Chondrocyte (in vitro differentiated cells): ENCODE data around the gene SLC9A7. TPM values are rescaled to one million over a fixed set of nuclear protein-coding genes. Genes with fewer than 3 reads are reported as not detected.
"Not testable (repeated sequence)": the region's sequence is repeated elsewhere in the genome, so short reads cannot be mapped to it uniquely, and the experiment has no call there.

Source experiments
- DNase-seq: peaks from one replicate; pipeline ENCODE4 v3.0.0; 2021; ENCODE audit warnings: mixed read lengths, low spot score
- H3K27ac Mint-ChIP-seq: one replicate; pipeline ENCODE4 v1.8.0; 2021; ENCODE audit warnings: mild to moderate bottlenecking, moderate library complexity, mixed read lengths; ENCODE audit not compliant: unreplicated experiment
- H3K27me3 Mint-ChIP-seq: 2 replicates; pipeline ENCODE4 v1.8.0; 2021; ENCODE audit warnings: low read depth, mixed read lengths
- H3K36me3 Mint-ChIP-seq: 2 replicates; pipeline ENCODE4 v1.8.0; 2021; ENCODE audit warnings: low read depth, mixed read lengths
- H3K4me1 Mint-ChIP-seq: 2 replicates; pipeline ENCODE4 v1.8.0; 2021; ENCODE audit warnings: low read depth, mild to moderate bottlenecking, mixed read lengths
- H3K4me3 Mint-ChIP-seq: one replicate; pipeline ENCODE4 v1.8.0; 2021; ENCODE audit warnings: mild to moderate bottlenecking, moderate library complexity, mixed read lengths; ENCODE audit not compliant: unreplicated experiment
- H3K9me3 Mint-ChIP-seq: 2 replicates; pipeline ENCODE4 v1.8.0; 2021; ENCODE audit warnings: low read depth, mixed read lengths
- total RNA-seq: library from RNA; stranded (reverse); gene quantifications from 3 replicates; pipeline ENCODE4 v1.2.1, GENCODE V29; 2021
- TF ChIP-seq, protein P1 (sequence below): fragments of 200-600 bp; sonication (generic); IDR thresholded peaks from 2 replicates; pipeline ENCODE4 v1.5.0; 2021; ENCODE audit warnings: antibody characterized with exemption, mild to moderate bottlenecking, moderate library complexity

SLC9A7 gene
- total RNA-seq, 1 donor from 2014 or later = 6.1 TPM

GRCh38 chrX:46727441-46727840 is 31.5 kb downstream of the SLC9A7 start:
- H3K27ac Mint-ChIP-seq = no peak overlapping the region
- no peaks in the 10 kb centered on the region for H3K36me3 Mint-ChIP-seq
- no peaks in the 10 kb centered on the region for H3K9me3 Mint-ChIP-seq
- H3K4me3 Mint-ChIP-seq = no peak overlapping the region
- no peaks in the 10 kb centered on the region for H3K4me1 Mint-ChIP-seq
- H3K27me3 Mint-ChIP-seq = no peaks in the 10 kb centered on the region
- DNase-seq = no peak
- TF ChIP-seq, protein P1, sequence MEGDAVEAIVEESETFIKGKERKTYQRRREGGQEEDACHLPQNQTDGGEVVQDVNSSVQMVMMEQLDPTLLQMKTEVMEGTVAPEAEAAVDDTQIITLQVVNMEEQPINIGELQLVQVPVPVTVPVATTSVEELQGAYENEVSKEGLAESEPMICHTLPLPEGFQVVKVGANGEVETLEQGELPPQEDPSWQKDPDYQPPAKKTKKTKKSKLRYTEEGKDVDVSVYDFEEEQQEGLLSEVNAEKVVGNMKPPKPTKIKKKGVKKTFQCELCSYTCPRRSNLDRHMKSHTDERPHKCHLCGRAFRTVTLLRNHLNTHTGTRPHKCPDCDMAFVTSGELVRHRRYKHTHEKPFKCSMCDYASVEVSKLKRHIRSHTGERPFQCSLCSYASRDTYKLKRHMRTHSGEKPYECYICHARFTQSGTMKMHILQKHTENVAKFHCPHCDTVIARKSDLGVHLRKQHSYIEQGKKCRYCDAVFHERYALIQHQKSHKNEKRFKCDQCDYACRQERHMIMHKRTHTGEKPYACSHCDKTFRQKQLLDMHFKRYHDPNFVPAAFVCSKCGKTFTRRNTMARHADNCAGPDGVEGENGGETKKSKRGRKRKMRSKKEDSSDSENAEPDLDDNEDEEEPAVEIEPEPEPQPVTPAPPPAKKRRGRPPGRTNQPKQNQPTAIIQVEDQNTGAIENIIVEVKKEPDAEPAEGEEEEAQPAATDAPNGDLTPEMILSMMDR = no peak

- not testable (repeated sequence) for H3K4me1 Mint-ChIP-seq, H3K36me3 Mint-ChIP-seq, DNase-seq, H3K27ac Mint-ChIP-seq, H3K27me3 Mint-ChIP-seq, H3K4me3 Mint-ChIP-seq, H3K9me3 Mint-ChIP-seq
Observed at GRCh38 chrX:46723569-46723927, 35.4 kb downstream of the SLC9A7 start.

- H3K27ac Mint-ChIP-seq = no peak overlapping the region
- DNase-seq = no peak
Observed at GRCh38 chrX:46722742-46723568, 36.0 kb downstream of the SLC9A7 start.

DNA sequence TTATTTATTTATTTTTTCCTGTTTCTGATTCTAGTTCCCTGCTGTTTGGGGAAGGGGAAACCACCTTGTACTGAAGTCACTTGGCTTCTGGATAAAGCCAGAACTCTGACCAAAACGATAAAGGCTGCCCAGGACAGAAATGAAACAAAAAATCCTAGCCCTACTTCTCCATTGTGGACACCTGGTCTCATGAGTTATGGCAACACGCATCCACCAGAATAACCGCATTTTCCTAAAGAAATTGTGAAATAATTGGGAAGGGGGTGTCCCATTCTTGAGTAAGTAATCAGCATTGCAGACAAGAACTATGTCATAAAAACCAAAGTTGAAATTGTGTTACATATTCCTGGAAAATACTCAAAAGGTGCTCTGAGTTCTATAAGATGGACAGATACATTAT is 42.1 kb downstream of the SLC9A7 start:
- Mint-ChIP-seq H3K27ac (no peak overlapping the region), H3K4me1 (peaks cover 5% of the 10 kb centered on the region), H3K9me3 (peaks cover 10% of the 10 kb centered on the region), H3K27me3 (no peaks in the 10 kb centered on the region), H3K4me3 (no peak overlapping the region), H3K36me3 (peaks cover 3% of the 10 kb centered on the region)
- TF ChIP-seq, protein P1 = no peak
- no peak for DNase-seq

More at GRCh38 chrX:46722742-46723568, 36.0 kb downstream of the SLC9A7 start:
- TF ChIP-seq, protein P1 = no peak
- no peaks in the 10 kb centered on the region for H3K27me3 Mint-ChIP-seq
- H3K9me3 Mint-ChIP-seq = peaks cover 5% of the 10 kb centered on the region
- H3K4me1 Mint-ChIP-seq = no peaks in the 10 kb centered on the region
- H3K36me3 Mint-ChIP-seq = no peaks in the 10 kb centered on the region
- no peak overlapping the region for H3K4me3 Mint-ChIP-seq

DNA sequence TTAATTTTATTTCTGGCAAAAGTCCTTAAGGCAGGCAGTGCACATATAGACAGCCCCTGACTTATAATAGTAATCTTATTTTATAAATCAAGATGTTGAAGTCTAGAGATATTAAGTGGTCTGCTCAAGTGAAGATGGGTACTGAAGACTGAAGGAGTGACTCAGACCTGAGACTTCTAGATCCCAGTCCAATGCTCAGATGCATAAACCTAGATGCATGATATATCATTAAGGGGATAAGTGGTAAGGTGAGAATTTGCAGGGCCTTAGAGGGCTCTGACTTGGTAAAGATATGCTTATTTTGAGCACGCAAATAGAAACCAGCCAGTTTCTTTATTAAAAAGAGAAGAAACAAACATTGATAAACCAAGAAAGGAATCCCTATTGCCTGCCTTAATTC is 42.9 kb downstream of the SLC9A7 start:
- DNase-seq = no peak
- Mint-ChIP-seq H3K4me1 (peaks cover 5% of the 10 kb centered on the region), H3K4me3 (no peak overlapping the region), H3K36me3 (peaks cover 3% of the 10 kb centered on the region), H3K27me3 (no peaks in the 10 kb centered on the region), H3K9me3 (peaks cover 10% of the 10 kb centered on the region), H3K27ac (no peak overlapping the region)
- TF ChIP-seq, protein P1 = no peak

GRCh38 chrX:46715530-46715929 is 43.4 kb downstream of the SLC9A7 start:
- no peak overlapping the region for H3K4me3 Mint-ChIP-seq
- peaks cover 8% of the 10 kb centered on the region for H3K9me3 Mint-ChIP-seq

More at GRCh38 chrX:46715530-46715929, 43.4 kb downstream of the SLC9A7 start:
- H3K36me3 Mint-ChIP-seq = peaks cover 3% of the 10 kb centered on the region
- H3K27me3 Mint-ChIP-seq = no peaks in the 10 kb centered on the region
- TF ChIP-seq, protein P1 = no peak
- DNase-seq = no peak
- H3K4me1 Mint-ChIP-seq = peaks cover 5% of the 10 kb centered on the region
- H3K27ac Mint-ChIP-seq = no peak overlapping the region
